Pancreas (tissue), 10 donors: Measurements from ENCODE around the gene PAQR5. TPM values are rescaled to one million over a fixed set of nuclear protein-coding genes. Genes with fewer than 3 reads are reported as not detected.

Source experiments
- ATAC-seq, 4 donors: fragments of 200-7000 bp; cut with Tn5 transposase; one replicate each; pipeline versions ENCODE4 v1.8.0 to v1.9.1; 2020; ENCODE audit warnings: mild to moderate bottlenecking in 4 of 4, moderate library complexity in 4 of 4
- DNase-seq, 6 donors: peaks; one replicate each; pipeline ENCODE4 v3.0.0-alpha.2; 2020
- FAIRE-seq: peaks from 2 replicates; lab custom pipeline; 2012; peaks lifted over from hg19 to GRCh38; lab: Jason Lieb, UNC
- H3K27ac ChIP-seq, 4 donors: fragments of 200-600 bp; sonication (generic); 1 replicate in 3 of 4; 2 replicates in 1 of 4; pipeline versions ENCODE4 v1.5.0 to v1.8.0; 2020
- H3K27me3 ChIP-seq, 4 donors: fragments of 200-600 bp; one replicate each; pipeline ENCODE4 v1.8.0; 2021
- H3K36me3 ChIP-seq, 3 donors: fragments of 200-600 bp; sonication (generic) in 1 of 3; one replicate each; pipeline versions ENCODE4 v1.5.0 to v1.8.0; 2020 to 2021
- H3K4me1 ChIP-seq, 3 donors: fragments of 200-600 bp; one replicate each; pipeline ENCODE4 v1.8.0; 2021
- H3K4me3 ChIP-seq, 4 donors: fragments of 200-600 bp; sonication (generic) in 2 of 4; one replicate each; pipeline versions ENCODE4 v1.5.0 to v1.8.0; 2020 to 2021
- H3K9me3 ChIP-seq, 4 donors: fragments of 200-600 bp; one replicate each; pipeline ENCODE4 v1.8.0; 2021
- WGBS, 2 donors: extraction: QIAGEN DNeasy Blood & Tissue Kit; methylation state at CpG; one replicate each; pipeline ENCODE4 v1.1.7; 2013; 5-methylcytosine and 5-hydroxymethylcytosine counted together
- intact Hi-C, 3 donors: fragments of 100-400 bp; cut with DNase I; formaldehyde crosslinking; loops; one replicate each; pipeline versions ENCODE4 v1.11.1 to v1.14.2; 2022
- polyA plus RNA-seq, 2 donors: library from polyadenylated mRNA; stranded (reverse); fragments of 200-250 nt; gene quantifications; one replicate each; pipeline ENCODE4 v1.2.3, GENCODE V29; 2013
- total RNA-seq, 6 donors: library from RNA; stranded (reverse); fragmentation: NEBNext Ultra II Directional in 4 of 6; extraction: Animal tissue kit (Norgen Biotek cat#: 25700) in 4 of 6; gene quantifications; one replicate each; pipeline versions ENCODE4 v1.2.1 to v1.2.4, GENCODE V29; 2021 to 2023
- TF ChIP-seq, protein P1 (sequence below), 4 donors: fragments of 200-600 bp; sonication (generic) in 3 of 4; IDR thresholded peaks; one replicate each; pipeline versions ENCODE4 v1.5.0 to v1.8.0; 2021; ENCODE audit warnings: antibody characterized with exemption in 4 of 4
- donor health status: healthy with polysubstance abuse.
- donor health status: DM: no; HTN: no; CAD: no; lungs with moderate emphysema.
- donor health status: DM: no; HTN: no; CAD: no.
- donor health status: control.
- donor health status: control.
- donor health status: Bipolar disorder and iron deficiency.
- donor health status: DM: yes; HTN: yes; CAD: no.
- donor health status: DM: no; HTN: no; CAD: no.
- donor health status: DM: no; HTN: no; CAD: no.
- donor health status: DM: yes; HTN: yes; CAD: no.

PAQR5 gene
- total and polyA plus RNA-seq, 8 donors: 5.2 to 9.4 (median 6.2) TPM

DNA sequence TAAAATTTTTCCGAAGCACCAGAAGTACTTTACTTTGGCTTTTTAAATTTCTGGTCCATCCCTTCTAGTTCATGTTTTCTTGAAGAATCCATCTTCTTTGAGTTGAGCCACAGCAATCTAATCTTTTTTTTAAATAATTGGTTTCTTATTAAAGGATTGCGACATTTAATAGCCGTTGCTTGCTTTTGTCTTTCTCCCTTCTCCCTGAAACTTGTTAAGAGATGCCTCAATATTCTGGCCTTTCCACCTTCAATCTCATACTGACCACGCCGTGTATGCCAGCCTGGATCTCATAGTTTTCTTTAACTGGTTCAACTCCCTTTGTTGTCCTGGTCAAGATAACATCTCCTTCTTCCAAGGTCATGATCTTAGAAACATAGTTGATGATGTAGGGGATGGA, 135.5 kb downstream of the PAQR5 start:
- Histone ChIP-seq H3K27me3 (peaks cover 0 to 3% (median 0%) of the 10 kb centered on the region in 4 donors), H3K36me3 (no peaks in the 10 kb centered on the region), H3K4me1 (no peaks in the 10 kb centered on the region), H3K9me3 (no peaks in the 10 kb centered on the region), H3K27ac (no peak overlapping the region), H3K4me3 (no peak overlapping the region)
- 95% methylated on average over 5 of the region's 5 CpGs for WGBS, 2 donors
- intact Hi-C loops: no loop called here
- TF ChIP-seq, protein P1, sequence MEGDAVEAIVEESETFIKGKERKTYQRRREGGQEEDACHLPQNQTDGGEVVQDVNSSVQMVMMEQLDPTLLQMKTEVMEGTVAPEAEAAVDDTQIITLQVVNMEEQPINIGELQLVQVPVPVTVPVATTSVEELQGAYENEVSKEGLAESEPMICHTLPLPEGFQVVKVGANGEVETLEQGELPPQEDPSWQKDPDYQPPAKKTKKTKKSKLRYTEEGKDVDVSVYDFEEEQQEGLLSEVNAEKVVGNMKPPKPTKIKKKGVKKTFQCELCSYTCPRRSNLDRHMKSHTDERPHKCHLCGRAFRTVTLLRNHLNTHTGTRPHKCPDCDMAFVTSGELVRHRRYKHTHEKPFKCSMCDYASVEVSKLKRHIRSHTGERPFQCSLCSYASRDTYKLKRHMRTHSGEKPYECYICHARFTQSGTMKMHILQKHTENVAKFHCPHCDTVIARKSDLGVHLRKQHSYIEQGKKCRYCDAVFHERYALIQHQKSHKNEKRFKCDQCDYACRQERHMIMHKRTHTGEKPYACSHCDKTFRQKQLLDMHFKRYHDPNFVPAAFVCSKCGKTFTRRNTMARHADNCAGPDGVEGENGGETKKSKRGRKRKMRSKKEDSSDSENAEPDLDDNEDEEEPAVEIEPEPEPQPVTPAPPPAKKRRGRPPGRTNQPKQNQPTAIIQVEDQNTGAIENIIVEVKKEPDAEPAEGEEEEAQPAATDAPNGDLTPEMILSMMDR (IDR thresholded peaks at IDR 0.05): no peak
- ATAC-seq (no peak), DNase-seq (no peak), FAIRE-seq (no peak)

DNA sequence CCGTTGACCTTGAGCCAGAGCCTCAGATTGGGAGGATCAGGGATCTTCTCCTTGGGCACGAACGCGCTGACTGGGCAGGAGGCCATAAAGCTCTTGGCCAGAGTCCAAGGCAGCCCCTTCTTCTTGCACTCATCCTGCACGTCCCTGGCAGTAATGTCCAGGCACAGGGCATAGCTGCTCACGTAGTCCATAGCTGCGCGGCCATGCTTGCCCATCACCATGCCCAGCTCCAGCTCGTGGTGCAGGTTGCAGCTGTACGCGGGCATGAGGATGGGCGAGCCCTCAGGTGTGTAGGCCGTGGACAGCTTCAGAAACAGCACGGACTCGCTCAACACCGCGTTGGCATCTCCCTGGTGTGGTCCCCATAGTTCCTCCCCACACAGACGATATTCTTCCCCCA, 136.0 kb downstream of the PAQR5 start:
- no peak for ATAC-seq
- no peak for DNase-seq
- intact Hi-C loops: no loop called here
- no peaks in the 10 kb centered on the region for H3K36me3 ChIP-seq
- WGBS, 2 donors: 98% methylated on average over 18 of the region's 18 CpGs
- no peaks in the 10 kb centered on the region for H3K9me3 ChIP-seq
- H3K27me3 ChIP-seq: peaks cover 0 to 5% (median 0%) of the 10 kb centered on the region in 4 donors
- H3K4me3 ChIP-seq: no peak overlapping the region
- TF ChIP-seq, protein P1 (IDR thresholded peaks at IDR 0.05): no peak
- H3K4me1 ChIP-seq: no peaks in the 10 kb centered on the region
- H3K27ac ChIP-seq: no peak overlapping the region
- no peak for FAIRE-seq

DNA sequence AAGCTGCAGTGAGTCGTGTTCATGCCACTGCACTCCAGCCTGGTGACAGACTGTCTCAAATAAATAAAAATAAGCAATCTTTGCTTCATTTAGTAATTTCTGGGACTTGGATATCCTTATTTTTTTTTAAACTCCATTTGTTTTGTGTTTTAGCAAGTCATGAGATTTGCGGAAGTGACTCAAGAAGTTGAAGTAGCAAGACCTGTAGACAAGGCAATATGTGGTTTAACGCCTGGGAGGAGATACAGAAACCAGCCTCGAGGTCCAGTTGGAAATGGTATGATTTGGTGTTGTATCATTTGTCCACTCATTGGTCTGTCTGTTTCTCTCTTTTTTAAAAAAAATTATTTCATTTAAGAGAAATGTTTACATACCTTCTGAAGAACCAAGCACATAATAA, 137.3 kb downstream of the PAQR5 start:
- ATAC-seq (no peak), DNase-seq (no peak), FAIRE-seq (no peak)
- H3K36me3 ChIP-seq: no peaks in the 10 kb centered on the region
- peaks cover 0 to 5% (median 0%) of the 10 kb centered on the region in 4 donors for H3K27me3 ChIP-seq
- WGBS, 2 donors: 96 to 97% methylated on average over 4 of the region's 4 CpGs
- intact Hi-C loops: no loop called here
- H3K27ac ChIP-seq: no peak overlapping the region
- TF ChIP-seq, protein P1 (IDR thresholded peaks at IDR 0.05): no peak
- H3K4me3 ChIP-seq: no peak overlapping the region
- no peaks in the 10 kb centered on the region for H3K4me1 ChIP-seq
- H3K9me3 ChIP-seq: no peaks in the 10 kb centered on the region

DNA sequence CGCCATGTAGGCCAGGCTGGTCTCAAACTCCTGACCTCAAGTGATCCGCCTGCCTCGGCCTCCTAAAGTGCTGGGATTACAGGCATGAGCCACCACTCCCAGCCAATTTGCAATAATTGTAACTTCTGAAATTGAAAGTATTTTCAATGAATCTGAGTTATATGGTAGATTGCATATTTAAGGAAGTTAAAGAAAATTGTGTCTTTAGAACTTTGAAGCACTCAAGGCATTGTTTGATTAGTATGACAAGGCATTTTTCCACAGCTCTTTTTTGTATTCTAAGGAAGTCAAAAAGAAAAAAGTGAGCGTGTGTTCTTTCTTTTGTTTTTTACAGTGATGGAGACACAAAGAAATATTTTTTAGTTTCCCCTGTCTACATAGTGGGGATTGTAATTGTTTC, 138.2 kb downstream of the PAQR5 start:
- no peak for ATAC-seq
- no peaks in the 10 kb centered on the region for H3K9me3 ChIP-seq
- TF ChIP-seq, protein P1 (IDR thresholded peaks at IDR 0.05): no peak

DNA sequence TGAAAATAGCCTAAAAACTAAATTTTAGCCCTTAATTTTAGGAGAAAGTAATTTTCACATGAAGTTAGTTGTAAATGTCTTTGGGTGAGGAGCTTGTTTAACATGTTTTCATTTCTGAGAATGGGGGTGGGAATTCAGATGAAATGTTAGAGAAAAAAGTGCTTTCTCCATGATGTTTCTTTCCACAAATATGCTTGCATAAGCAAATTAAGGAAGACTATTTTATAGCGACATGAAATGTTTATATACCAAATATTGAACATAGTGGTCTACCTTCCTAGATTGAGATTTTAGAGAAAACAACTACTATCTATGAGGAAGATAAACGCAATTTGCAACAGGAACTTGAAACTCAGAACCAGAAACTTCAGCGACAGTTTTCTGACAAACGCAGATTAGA, 140.9 kb downstream of the PAQR5 start:
- no peaks in the 10 kb centered on the region for H3K36me3 ChIP-seq
- no peaks in the 10 kb centered on the region for H3K4me1 ChIP-seq
- no peak for DNase-seq
- no peak for FAIRE-seq
- no peaks in the 10 kb centered on the region for H3K9me3 ChIP-seq
- 93% methylated on average over 4 of the region's 4 CpGs for WGBS, 2 donors
- H3K27ac ChIP-seq: no peak overlapping the region
- intact Hi-C loops: no loop called here
- H3K4me3 ChIP-seq: no peak overlapping the region
- TF ChIP-seq, protein P1 (IDR thresholded peaks at IDR 0.05): no peak
- H3K27me3 ChIP-seq: peaks cover 0 to 5% (median 0%) of the 10 kb centered on the region in 4 donors
- ATAC-seq: no peak

More for the DNA sequence above, 138.2 kb downstream of the PAQR5 start:
- peaks cover 0 to 5% (median 0%) of the 10 kb centered on the region in 4 donors for H3K27me3 ChIP-seq
- no peak overlapping the region for H3K27ac ChIP-seq
- no peaks in the 10 kb centered on the region for H3K36me3 ChIP-seq
- H3K4me1 ChIP-seq: no peaks in the 10 kb centered on the region
- H3K4me3 ChIP-seq: no peak overlapping the region
- DNase-seq: no peak
- 95 to 99% methylated on average over 4 of the region's 4 CpGs for WGBS, 2 donors
- intact Hi-C loops: no loop called here
- no peak for FAIRE-seq
